Activated T-helper 1 cell treated with Interleukin-2 at 50 U/mL for 16 hours (primary cell): ENCODE results near the gene GCNA.

Experiments used
- DNase-seq: peaks from one replicate; pipeline ENCODE4 v3.0.0-alpha.2; 2020; ENCODE audit warnings: low read depth

Gene GCNA

DNA sequence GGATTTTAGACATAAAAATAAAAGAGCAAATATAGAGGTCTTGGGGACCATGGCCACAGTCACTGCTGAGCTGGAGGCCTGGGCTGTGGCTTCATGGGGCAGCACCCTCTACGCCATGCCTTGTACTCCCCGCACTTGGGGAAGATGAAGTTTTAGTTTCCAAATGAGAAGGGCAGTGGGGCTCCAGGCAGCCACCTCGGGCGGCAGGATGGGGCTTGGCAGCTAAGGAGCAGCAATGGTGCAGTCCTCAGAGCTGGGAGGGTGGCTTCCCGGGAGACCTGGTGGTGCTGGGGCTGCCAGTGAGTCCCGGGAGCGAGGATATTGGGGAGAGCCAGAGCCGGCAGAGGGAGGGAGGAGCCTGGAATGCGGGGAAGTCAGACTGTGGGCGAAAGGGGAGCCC, 37.7 kb downstream of the GCNA start:
- DNase-seq, result no peak

DNA sequence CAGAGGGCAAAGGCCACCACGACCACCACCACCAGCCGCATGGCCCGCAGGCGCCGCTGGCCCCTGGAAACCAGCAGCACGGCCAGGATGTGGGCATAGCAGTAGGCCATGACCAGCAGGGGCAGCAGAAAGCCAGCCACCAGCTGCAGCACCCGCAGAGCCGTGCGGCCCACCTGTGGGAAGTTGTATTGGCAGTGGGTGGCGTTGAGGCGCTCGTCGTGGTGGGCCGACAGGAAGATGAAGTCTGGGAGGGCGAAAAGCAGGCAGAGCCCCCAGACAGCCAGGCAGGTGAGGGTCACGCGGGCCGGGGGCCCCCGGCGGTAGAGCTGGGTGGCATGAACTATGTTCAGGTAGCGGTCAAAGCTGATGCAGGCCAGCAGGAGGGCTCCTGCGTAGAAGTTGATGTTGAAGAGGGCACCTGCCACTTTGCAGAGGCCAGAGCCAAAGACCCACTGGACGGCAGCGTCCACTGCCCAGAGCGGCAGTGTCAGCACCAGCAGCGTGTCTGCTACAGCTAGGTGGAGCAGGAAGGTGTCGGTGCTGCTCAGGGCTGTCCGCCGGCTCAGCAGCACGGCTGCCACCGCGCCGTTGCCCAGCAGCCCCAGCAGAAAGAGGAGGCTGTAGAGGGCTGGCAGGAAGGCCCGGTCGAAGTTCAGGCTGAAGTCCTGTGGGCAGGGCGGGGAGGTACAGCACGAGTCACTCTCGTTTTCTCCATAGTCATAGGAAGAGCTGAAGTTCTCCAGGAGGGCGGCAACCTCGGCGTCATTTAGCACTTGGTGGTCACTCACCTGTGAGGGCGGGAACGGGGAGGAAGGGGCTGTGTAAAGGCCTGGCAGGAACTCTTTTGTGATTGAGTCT, 38.7 kb downstream of the GCNA start:
- DNase-seq, result no peak

DNA sequence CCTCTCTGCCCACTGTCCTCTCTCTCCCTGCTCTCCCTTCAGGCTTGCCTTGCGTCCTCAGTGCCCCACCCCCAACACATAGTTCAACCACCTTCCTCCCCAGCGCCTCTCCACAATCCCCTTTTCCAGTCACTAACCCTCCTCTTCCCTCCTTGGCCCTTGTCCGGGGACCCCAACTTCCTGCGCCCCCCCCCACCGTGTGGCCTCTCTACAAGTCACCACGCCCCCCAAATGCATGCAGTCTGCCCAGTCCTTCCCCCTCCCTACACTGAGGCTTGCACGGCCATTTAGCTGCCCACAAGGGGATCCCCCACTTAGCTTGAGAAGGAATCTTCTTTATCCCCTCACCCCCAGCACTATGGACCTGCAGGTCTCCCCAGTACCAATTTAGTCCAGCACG, 39.5 kb downstream of the GCNA start:
- no peak for DNase-seq

DNA sequence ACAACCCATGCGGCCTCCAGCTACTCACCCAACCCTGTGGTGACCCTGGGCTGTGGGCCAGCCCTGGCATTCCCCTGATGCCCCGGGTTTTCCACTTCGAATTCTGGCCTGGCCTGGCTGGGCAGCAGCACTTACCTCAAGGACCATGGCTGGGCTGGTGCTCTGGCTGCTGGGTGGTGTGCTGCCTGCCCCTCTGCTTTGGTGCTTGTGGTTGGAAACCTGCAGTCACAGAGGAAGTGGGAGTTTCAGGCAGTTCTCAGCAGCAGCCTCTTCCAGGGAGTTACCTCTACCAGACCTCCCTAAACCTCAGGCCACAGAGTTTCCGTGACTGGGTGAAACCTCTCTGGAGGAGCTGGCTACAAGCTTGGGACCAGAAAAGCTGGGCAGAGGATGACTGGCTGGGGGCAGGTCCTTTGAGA, 40.1 kb downstream of the GCNA start, which contains the start of gene CXCR3:
TSS of gene CXCR3 (minus strand) at position 209 of the 419 bp plus-strand sequence. CDS start at position 147, 62 bp downstream.
- DNase-seq, result peak; percentile 54

DNA sequence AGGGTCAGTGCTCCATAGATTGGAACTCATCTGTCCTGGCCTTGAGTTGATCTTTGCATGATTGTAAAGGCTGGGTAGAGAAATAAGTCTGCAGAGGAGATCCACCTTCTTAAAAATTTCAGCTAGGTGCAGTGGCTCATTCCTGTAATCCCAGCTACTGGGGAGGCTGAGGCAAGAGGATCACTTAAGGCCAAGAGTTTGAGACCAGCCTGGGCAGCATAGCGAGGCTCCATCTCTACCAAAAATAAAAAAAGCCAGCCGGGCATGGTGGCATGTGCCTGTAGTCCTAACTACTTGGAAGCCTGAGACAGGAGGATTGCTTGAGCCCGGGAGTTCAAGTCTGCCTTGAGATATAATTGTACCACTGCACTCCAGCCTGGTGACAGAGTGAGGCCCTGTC, 40.5 kb downstream of the GCNA start:
- DNase-seq, result no peak

DNA sequence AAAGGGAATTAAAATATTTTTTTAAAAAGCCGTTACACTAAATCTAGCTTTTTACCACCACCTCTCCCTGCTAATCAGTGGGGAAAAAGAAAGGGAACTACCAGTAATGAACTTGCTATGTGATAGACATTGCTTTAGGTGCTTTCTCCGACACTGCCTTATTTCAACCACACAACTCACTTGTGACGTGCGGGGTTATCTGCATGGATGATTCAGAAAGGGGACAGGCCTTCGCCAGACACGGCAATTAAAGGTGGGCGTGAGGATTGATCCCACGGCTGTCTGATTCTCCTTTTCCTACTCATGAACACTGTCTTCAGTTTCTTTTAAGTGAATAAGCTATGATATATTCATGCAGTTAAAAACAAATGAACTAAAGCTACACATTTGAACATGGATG, 41.0 kb downstream of the GCNA start:
- DNase-seq, result peak; percentile 29

DNA sequence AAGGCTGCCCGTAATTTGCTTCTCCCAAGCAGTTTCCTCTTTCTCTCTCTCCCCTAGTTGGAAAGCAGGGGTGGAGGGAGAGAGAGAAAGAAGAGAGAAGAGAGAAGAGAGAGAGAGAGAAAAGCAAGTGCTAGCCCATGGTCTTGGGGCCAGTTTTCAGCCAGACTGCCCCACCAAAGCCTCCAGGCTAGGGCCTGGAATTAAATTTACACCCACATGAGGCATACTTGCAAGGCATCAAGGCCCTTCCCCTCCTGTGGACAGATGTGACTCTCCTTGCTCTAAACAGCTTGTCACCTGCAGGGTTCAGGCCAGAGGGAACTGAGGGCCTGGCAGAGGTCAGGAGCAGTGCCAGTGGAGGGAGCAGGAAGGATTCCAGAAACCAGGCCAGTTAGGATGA, 41.7 kb downstream of the GCNA start:
- no peak for DNase-seq

DNA sequence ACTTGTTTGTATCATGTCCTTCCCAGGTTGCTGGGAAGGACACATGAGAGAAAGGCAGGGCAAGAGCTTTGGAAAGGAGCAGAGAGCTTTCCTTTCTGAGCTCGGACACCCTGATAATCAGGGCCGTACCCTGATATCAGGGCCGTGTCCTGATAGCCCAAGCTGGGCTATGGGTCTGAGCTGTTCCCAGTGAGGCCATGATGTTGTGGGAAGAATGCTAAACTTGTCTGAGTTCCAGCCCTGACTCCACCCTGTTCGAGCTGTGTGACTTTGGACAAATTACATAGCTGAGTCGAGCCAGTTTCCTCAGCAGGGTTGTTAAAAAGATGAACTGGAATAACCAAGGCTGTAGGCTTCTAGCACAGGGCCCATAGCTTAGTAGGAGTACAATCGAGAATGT, 43.4 kb downstream of the GCNA start:
- DNase-seq, result no peak

DNA sequence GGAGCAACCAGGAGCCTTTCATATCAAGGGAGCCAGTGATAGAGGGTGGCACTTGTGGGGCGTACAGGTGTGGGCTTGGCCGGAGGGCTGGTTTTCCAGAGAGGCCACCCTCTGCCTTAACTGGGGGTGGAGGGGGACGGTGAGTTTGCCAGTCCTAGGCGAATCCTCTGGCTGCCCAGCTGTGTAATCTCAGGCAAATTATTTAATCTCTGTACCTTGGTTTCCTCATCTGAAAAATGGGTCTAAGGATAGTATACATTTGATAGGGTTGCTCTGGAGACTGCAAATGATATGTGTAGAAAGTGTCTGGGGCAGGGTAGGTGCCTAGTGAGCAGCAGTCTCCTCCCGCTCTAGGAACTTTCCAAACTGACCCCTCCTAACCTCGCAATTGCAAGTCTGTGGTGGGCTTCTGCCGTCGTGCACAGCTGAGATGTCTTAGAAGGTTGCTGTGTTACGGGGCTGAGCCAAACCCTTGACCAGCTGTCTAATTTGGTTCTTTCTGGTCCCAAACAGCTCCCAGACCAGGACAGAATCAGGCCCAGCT, 43.9 kb downstream of the GCNA start:
- no peak for DNase-seq

DNA sequence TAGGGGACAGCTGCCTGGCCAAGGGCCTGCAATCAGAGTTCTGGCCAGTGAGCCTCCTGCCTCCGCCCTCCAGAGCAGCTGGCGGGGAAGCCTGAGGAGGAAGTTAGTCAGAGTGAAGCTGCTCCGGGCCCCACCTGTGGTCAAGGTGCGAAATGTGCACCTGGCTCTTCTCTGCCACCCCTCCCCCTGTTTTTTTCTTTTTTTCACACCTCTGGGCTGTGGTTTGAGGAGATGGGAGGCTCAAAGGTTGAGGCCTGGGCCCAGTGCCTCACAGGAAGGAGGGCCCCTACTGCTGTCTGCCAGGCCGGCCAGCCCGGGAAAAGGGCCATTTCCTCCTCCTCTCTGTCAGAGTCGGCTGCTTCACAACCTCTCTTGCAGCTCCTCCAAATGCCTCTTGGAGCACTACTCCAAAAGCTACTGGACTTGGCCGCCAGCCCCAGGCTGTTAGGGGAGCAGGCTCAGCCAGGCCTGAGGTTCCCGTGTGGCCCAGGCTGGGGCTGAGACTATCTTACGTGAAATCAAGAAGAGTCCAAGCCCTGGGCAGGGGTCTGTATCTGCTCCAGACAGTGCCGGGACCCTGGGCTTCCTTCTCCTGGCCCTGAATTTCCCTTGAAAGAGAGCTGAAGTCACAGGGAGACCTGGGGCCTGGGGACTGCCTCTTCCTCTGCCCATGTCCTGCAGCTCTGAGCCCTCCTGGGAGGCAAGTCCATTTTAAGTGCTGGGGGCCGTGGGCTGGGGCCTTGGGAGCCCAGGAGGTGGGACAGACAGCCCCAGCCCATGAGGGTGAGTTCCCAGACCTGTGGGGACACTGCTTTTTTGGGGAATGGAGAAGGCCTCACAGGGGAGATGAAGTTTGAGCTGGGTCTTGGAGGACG, 44.6 kb downstream of the GCNA start:
- peak; percentile 72 for DNase-seq

DNA sequence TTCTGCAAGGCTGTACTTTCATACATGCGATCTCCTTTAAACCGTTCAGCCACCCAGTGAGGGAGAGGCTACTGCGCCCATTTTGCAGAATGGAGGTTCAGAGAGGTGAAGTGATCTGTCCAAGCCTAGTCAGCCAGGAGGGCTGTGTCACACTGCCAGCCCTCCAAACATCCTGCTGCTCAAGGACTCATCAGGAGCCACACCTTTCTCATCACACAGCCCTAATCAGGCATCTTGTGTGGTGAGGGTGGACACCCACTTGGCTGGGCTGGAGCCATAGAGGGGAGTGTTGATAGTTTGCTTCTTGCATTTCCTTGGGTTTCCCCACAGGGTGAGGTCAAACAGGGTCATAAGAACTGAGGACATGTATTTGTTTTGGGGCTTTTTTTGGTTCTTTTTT, 45.5 kb downstream of the GCNA start:
- DNase-seq, result no peak

DNA sequence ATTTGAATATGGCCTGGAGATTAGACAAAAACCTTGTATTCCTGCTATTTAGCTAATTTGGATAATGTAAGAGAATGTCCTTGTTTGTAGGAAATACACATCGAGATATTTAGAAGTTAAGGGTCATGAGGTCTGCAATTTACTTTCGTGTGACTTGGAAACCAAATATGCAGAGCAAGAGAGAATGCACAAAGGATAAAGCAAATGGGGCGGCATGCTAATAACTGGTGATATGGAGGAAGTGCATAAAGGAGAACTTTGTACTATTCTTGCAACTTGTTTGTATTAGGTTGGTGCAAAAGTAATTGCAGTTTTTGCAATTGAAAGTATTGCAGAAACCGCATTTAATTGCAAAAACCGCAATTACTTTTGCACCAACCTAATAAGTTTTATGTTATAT, 47.2 kb downstream of the GCNA start:
- DNase-seq, result no peak

DNA sequence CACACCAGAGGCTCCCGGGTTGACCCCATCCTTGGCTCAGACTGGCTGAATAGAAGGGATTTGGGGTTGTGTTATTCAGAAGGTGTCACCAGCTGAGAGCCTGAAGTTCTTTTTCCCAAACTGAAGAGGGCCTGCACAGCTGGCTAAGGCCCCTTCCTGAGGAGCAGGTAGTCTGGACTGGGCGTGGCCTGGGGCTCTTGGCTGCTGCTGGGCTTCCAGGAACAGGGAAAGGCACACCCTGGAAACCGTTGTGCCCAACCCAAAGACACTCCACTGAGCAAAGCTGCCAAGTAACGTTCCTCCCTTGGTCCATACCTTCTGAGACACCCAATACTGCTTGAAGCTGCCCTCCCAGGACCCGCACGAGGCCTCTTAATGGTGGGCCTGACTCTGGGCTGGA, 48.3 kb downstream of the GCNA start:
- DNase-seq, result no peak

DNA sequence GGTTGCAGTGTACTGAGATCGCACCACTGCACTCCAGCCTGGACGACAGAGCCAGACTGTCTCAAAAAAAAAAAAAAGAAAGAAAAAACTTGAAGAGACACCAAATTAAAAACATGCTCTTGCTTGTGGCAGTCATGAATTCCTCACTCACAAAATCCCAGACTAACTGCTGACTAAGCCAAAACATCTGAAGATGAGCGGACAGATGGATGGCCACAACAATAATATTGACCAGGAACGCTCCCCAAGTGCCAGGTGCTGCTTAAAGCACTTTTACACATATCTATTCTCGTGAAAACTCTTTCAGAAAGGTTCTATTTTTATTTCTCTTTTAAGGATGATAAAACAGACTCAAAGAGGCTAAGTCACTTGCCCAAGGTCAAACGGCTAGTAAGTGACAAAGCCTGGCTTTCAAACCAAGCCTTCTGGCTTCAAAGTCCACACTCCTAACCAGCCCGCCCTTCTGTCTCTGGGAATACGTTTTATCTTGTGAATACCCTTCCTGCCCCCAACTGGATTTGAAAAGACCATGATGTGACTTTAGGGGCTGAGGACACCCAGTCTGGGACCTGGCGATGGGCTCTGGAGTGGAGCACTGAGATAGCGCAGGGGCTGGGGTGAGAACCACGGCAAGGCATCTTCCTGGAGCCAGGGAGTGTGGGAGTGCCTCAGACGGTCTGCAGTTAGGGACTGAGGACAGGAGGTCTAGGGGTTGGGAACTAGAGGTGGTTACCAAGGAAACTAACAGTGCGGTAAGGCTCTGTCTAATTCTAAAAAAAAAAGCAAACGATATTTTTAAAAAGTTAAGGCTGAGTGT, 49.6 kb downstream of the GCNA start:
- no peak for DNase-seq

DNA sequence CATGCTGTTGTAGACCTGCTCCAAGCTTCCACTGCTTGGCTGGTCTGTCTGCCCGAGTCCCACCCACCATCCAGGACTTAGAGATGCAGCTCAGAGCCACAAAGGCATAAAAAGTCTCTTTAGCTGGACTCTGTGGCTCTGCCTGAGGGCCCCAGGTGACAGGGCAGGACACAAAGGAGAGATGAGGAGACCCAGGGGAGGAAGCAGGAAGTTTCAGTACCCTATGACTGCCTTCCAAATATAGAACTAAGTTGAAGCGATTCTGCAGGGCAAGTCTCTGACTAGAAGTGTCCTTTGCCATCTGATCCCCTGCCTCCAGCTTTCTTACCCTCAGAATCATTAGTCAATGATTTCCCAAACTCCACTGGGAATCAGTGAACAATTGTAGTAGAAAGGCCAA, 51.2 kb downstream of the GCNA start:
- no peak for DNase-seq

DNA sequence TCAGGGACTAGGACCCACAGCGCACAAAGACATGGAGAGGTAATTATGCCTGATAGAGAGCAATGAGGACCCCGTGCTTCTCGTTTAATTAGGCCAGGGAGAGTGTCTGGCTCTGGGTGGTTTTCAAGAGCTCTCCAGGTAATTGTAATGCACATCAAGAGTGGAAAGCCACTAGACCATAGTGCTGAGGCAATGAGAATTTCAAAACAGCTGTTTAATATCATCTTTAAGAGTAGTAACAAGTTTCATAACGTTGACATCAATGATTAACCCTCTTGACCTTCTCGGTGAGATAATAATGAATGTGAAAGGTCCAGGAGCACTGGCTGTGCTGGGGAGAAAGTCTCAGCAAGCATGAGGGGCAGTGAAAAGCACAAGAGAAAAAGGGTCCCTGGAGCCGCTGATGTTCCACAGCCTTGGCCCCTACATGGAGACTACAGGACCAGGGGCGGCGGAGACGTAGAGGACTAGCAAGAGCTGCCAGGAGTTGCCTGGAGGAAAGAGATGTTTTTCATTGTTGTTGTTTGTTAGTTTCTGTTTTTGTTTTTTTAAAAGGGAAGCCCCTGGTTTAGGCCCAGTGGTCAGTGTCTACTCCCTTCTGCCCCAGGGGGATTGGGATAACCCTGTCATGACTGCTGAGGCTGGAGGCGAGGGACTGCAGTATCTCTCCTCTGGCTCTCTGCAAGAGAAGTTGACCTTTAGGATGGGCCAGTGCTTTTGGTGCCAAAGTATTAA, 54.9 kb downstream of the GCNA start:
- DNase-seq, result no peak

DNA sequence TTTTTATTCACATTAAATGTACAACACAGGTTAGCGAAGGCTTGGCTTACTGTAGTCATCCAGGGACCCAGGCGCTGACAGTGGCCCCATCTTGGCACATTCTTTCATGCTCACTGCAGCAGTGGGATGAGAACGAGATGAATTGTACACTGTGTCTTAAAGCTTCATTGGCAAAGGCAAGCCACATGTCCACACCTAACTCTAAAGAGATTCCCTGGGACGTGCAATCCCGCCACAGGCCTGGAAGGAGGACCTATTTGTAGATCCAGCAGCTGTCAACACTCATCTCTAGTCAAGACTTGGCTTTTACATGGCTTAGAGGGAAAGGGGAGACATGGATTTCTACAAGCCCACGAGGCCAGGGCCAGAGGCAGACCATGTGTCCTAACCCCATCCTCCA, 56.1 kb downstream of the GCNA start:
- DNase-seq, result no peak

DNA sequence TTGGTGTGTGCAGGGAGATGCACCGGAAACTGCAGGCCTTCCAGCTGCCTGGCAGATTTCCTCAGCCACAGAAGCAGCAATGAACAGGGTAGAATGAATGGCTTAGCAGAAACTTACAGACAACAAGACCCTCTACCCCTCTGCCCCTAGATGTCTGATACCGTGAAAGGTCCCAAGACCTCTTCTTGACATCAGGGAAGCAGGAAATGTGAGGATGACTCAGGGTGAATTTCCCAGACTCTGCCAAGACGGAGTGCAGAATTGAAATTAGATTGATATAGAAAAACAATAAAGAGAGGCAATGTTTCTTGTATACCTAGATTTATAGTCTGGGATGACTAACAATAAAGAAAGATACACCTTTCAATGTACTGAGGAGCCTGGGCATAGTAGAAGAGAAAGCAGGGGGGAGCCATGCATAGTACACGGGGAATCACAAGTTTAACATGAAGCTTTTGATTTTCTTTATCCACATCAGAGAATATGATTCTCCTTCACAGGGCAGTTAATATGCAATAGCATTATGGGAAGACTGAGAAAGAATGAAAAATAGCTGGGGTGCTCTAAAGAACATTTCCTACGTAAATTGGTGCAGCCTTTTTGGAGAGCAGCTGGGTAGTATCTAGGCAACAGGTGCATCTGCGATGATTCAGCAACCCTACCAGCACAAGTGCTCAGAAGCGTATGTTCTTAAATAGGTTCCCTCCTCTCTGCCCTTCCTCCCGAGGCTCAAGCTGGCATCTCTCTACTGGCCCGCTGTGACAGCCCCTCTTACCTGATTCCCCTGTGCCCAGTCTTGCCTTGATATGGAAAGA, 58.4 kb downstream of the GCNA start:
- no peak for DNase-seq

DNA sequence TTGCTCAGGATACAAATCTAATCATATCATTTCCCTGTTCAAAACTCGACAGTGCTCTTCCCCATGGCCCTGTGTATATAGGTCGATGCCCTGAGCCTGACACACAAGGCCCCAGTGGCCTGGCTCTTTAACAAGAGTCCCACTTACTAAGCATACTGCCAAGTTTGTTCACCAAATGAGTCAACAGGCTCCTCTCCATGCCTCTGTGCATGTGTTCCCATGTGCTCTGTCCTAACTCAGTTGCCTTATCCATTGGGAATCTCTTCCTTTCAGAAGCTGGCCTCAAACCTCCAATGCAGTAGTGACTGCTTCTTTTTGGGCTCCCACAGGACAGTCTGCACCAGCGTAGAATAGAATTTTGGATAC, 59.0 kb downstream of the GCNA start:
- no peak for DNase-seq

DNA sequence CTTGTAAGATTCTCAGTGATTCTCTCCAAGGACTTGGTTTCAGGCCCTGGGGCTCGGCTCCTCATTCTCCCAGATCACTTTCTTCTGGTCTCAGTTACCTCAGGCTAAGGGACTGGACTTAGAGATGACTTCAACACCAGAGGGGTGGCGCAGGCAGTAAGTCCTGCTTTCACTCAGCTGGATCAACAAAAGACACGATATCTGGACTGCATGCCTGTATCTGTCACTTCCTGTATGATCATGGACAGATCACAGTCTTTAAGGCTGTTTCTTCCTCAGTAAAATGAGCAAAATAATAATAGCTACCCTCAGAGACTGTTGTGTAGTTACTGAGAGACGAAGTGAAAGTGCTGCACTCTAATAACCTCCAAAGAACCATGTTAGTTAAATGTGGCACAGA, 59.6 kb downstream of the GCNA start:
- DNase-seq, result no peak

DNA sequence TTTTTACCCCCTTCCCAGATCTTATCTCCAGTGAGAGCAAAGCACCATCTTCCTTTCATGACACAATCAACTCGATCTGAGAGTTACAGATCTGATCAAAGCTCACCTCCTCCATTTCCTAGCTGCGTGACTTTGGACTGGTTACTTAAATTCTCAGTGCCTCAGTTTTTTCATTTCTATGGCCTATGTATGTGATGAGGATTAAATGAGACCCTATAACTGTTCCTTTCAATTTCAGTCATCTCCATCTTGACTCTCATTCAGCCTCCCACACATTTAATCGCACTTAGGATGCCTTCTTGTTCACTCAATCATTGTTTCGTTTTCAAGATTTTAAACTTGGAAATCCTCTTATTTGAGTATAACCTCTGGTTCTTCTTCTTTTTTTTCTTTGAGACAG, 60.2 kb downstream of the GCNA start:
- DNase-seq, result no peak
